ENCODE results near the gene PLEKHG1.

PLEKHG1 gene

GRCh38 chr6:150638267-150638666 is 38.6 kb downstream of the PLEKHG1 start:
- H3K36me3 Mint-ChIP-seq (ENCODE audit: insufficient read depth): peaks cover 6% of the 10 kb centered on the region
- H3K27me3 Mint-ChIP-seq: no peaks in the 10 kb centered on the region
- peaks cover 5% of the 10 kb centered on the region for H3K9me3 Mint-ChIP-seq
- no peak overlapping the region for H3K4me3 Mint-ChIP-seq
- H3K27ac Mint-ChIP-seq (ENCODE audit: low read depth): peak overlapping the region; percentile 73
- DNase-seq (ENCODE audit: low spot score in 2 of 2) (no peak), ATAC-seq (replicated peaks; ENCODE audit: extremely low read depth, poor library complexity, severe bottlenecking) (no peak)
- H3K4me1 Mint-ChIP-seq: peaks cover 52% of the 10 kb centered on the region

- DNase-seq (ENCODE audit: low spot score in 2 of 2): no peak
Observed at GRCh38 chr6:150638765-150639164, 39.1 kb downstream of the PLEKHG1 start.

GRCh38 chr6:150639823-150640331 is 40.2 kb downstream of the PLEKHG1 start:
- DNase-seq (ENCODE audit: low spot score in 2 of 2): no peak
- Mint-ChIP-seq H3K4me1 (peaks cover 36% of the 10 kb centered on the region), H3K9me3 (peaks cover 5% of the 10 kb centered on the region), H3K27me3 (no peaks in the 10 kb centered on the region), H3K4me3 (no peak overlapping the region), H3K36me3 (ENCODE audit: insufficient read depth) (peaks cover 6% of the 10 kb centered on the region), H3K27ac (ENCODE audit: low read depth) (peak overlapping the region; percentile 82)
- no peak for ATAC-seq (replicated peaks; ENCODE audit: extremely low read depth, poor library complexity, severe bottlenecking)

More at GRCh38 chr6:150638765-150639164, 39.1 kb downstream of the PLEKHG1 start:
- H3K27ac Mint-ChIP-seq (ENCODE audit: low read depth): no peak overlapping the region
- no peak overlapping the region for H3K4me3 Mint-ChIP-seq
- no peak for ATAC-seq (replicated peaks; ENCODE audit: extremely low read depth, poor library complexity, severe bottlenecking)
- H3K27me3 Mint-ChIP-seq: no peaks in the 10 kb centered on the region
- peaks cover 6% of the 10 kb centered on the region for H3K36me3 Mint-ChIP-seq (ENCODE audit: insufficient read depth)
- H3K9me3 Mint-ChIP-seq: peaks cover 5% of the 10 kb centered on the region
- peaks cover 47% of the 10 kb centered on the region for H3K4me1 Mint-ChIP-seq

GRCh38 chr6:150640556-150641209 is 41.0 kb downstream of the PLEKHG1 start:
- ATAC-seq (replicated peaks; ENCODE audit: extremely low read depth, poor library complexity, severe bottlenecking) (no peak), DNase-seq (ENCODE audit: low spot score in 2 of 2) (no peak)
- Mint-ChIP-seq H3K4me3 (peak overlapping the region; percentile 79), H3K36me3 (ENCODE audit: insufficient read depth) (peaks cover 6% of the 10 kb centered on the region), H3K4me1 (peaks cover 34% of the 10 kb centered on the region), H3K27ac (ENCODE audit: low read depth) (peak overlapping the region; percentile 82), H3K27me3 (no peaks in the 10 kb centered on the region), H3K9me3 (peaks cover 5% of the 10 kb centered on the region)

GRCh38 chr6:150641398-150642139 is 41.9 kb downstream of the PLEKHG1 start:
- peak overlapping the region; percentile 82 for H3K27ac Mint-ChIP-seq (ENCODE audit: low read depth)
- ATAC-seq (replicated peaks; ENCODE audit: extremely low read depth, poor library complexity, severe bottlenecking) (peak; percentile 30), DNase-seq (ENCODE audit: low spot score in 2 of 2) (no peak)
- peaks cover 26% of the 10 kb centered on the region for H3K4me1 Mint-ChIP-seq
- peak overlapping the region; percentile 79 for H3K4me3 Mint-ChIP-seq
- peaks cover 5% of the 10 kb centered on the region for H3K9me3 Mint-ChIP-seq
- H3K27me3 Mint-ChIP-seq: no peaks in the 10 kb centered on the region
- peaks cover 6% of the 10 kb centered on the region for H3K36me3 Mint-ChIP-seq (ENCODE audit: insufficient read depth)

GRCh38 chr6:150646228-150646627 is 46.5 kb downstream of the PLEKHG1 start:
- no peak for ATAC-seq (replicated peaks; ENCODE audit: extremely low read depth, poor library complexity, severe bottlenecking)
- no peak for DNase-seq (ENCODE audit: low spot score in 2 of 2)
- Mint-ChIP-seq H3K36me3 (ENCODE audit: insufficient read depth) (peaks cover 3% of the 10 kb centered on the region), H3K4me3 (no peak overlapping the region), H3K9me3 (no peaks in the 10 kb centered on the region), H3K4me1 (peaks cover 4% of the 10 kb centered on the region), H3K27me3 (no peaks in the 10 kb centered on the region), H3K27ac (ENCODE audit: low read depth) (no peak overlapping the region)

- Mint-ChIP-seq H3K27me3 (no peaks in the 10 kb centered on the region), H3K27ac (ENCODE audit: low read depth) (no peak overlapping the region), H3K9me3 (no peaks in the 10 kb centered on the region), H3K36me3 (ENCODE audit: insufficient read depth) (no peaks in the 10 kb centered on the region), H3K4me1 (no peaks in the 10 kb centered on the region), H3K4me3 (no peak overlapping the region)
- ATAC-seq (replicated peaks; ENCODE audit: extremely low read depth, poor library complexity, severe bottlenecking) (no peak), DNase-seq (ENCODE audit: low spot score in 2 of 2) (no peak)
Observed at GRCh38 chr6:150647051-150647450, 47.4 kb downstream of the PLEKHG1 start.
